ENCODE data around the gene ARSD. TPM values are rescaled to one million over a fixed set of nuclear protein-coding genes. Genes with fewer than 3 reads are reported as not detected.
A peak's percentile ranks its signal among the peaks of the same experiment; 100 is the strongest.

Gene ARSD
- total RNA-seq, 1 donor from 2014 or later, result 7.3 TPM

GRCh38 chrX:2867206-2867605 is 61.9 kb downstream of the ARSD start:
- Mint-ChIP-seq H3K4me3 (ENCODE audit: unreplicated experiment) (no peak overlapping the region), H3K9me3 (ENCODE audit: unreplicated experiment) (no peaks in the 10 kb centered on the region), H3K4me1 (ENCODE audit: low read depth, unreplicated experiment) (peaks cover 6% of the 10 kb centered on the region), H3K36me3 (ENCODE audit: low read depth, unreplicated experiment) (no peaks in the 10 kb centered on the region), H3K27me3 (ENCODE audit: low read depth, unreplicated experiment) (no peaks in the 10 kb centered on the region), H3K27ac (ENCODE audit: unreplicated experiment) (no peak overlapping the region)
- TF ChIP-seq CTCF (IDR thresholded peaks at IDR 0.05; ENCODE audit: insufficient read depth, low read depth, low read length) (no peak), EZH2 (IDR thresholded peaks at IDR 0.05; ENCODE audit: insufficient read depth, low read length) (no peak)
- Histone ChIP-seq H3K4me3 (ENCODE audit: insufficient read depth, low read depth, low read length) (no peak overlapping the region), H3K79me2 (ENCODE audit: insufficient read depth, low read length) (no peaks in the 10 kb centered on the region), H3K4me1 (ENCODE audit: insufficient read depth, low read length) (no peaks in the 10 kb centered on the region), H3K9me3 (ENCODE audit: insufficient read depth, low read depth, low read length) (no peaks in the 10 kb centered on the region), H3K36me3 (ENCODE audit: insufficient read depth, low read length) (no peaks in the 10 kb centered on the region), H4K20me1 (ENCODE audit: insufficient read depth, low read length) (no peaks in the 10 kb centered on the region), H3K4me2 (ENCODE audit: low read length) (no peak overlapping the region), H3K9ac (ENCODE audit: low read length) (no peak overlapping the region), H3K27me3 (ENCODE audit: insufficient read depth, low read length) (no peaks in the 10 kb centered on the region), H2AFZ (ENCODE audit: low read depth, low read length) (no peak overlapping the region), H3K27ac (ENCODE audit: low read depth, low read length) (no peak overlapping the region)
- DNase-seq (ENCODE audit: low read depth) (no peak), FAIRE-seq (no peak)

- Histone ChIP-seq H3K4me3 (ENCODE audit: insufficient read depth, low read depth, low read length) (no peak overlapping the region), H3K36me3 (ENCODE audit: insufficient read depth, low read length) (no peaks in the 10 kb centered on the region), H3K4me1 (ENCODE audit: insufficient read depth, low read length) (no peaks in the 10 kb centered on the region), H3K79me2 (ENCODE audit: insufficient read depth, low read length) (no peaks in the 10 kb centered on the region), H4K20me1 (ENCODE audit: insufficient read depth, low read length) (no peaks in the 10 kb centered on the region), H3K9me3 (ENCODE audit: insufficient read depth, low read depth, low read length) (no peaks in the 10 kb centered on the region), H2AFZ (ENCODE audit: low read depth, low read length) (no peak overlapping the region), H3K27ac (ENCODE audit: low read depth, low read length) (no peak overlapping the region), H3K9ac (ENCODE audit: low read length) (no peak overlapping the region), H3K4me2 (ENCODE audit: low read length) (no peak overlapping the region), H3K27me3 (ENCODE audit: insufficient read depth, low read length) (no peaks in the 10 kb centered on the region)
- H3K27me3 Mint-ChIP-seq (ENCODE audit: low read depth, unreplicated experiment), result no peaks in the 10 kb centered on the region
- peak; percentile 87 for FAIRE-seq
- TF ChIP-seq CTCF (IDR thresholded peaks at IDR 0.05; ENCODE audit: insufficient read depth, low read depth, low read length), result no peak
- TF ChIP-seq EZH2 (IDR thresholded peaks at IDR 0.05; ENCODE audit: insufficient read depth, low read length), result no peak
- H3K9me3 Mint-ChIP-seq (ENCODE audit: unreplicated experiment), result no peaks in the 10 kb centered on the region
- peak overlapping the region; percentile 53 for H3K27ac Mint-ChIP-seq (ENCODE audit: unreplicated experiment)
- peaks cover 6% of the 10 kb centered on the region for H3K4me1 Mint-ChIP-seq (ENCODE audit: low read depth, unreplicated experiment)
- H3K36me3 Mint-ChIP-seq (ENCODE audit: low read depth, unreplicated experiment), result peaks cover 2% of the 10 kb centered on the region
- peak; percentile 16 for DNase-seq (ENCODE audit: low read depth)
- no peak overlapping the region for H3K4me3 Mint-ChIP-seq (ENCODE audit: unreplicated experiment)
These were observed 65.5 kb downstream of the ARSD start for GRCh38 chrX:2863646-2864045.

- Histone ChIP-seq H3K27me3 (ENCODE audit: insufficient read depth, low read length) (no peaks in the 10 kb centered on the region), H3K27ac (ENCODE audit: low read depth, low read length) (no peak overlapping the region), H3K4me1 (ENCODE audit: insufficient read depth, low read length) (no peaks in the 10 kb centered on the region), H3K9me3 (ENCODE audit: insufficient read depth, low read depth, low read length) (no peaks in the 10 kb centered on the region), H3K9ac (ENCODE audit: low read length) (no peak overlapping the region), H3K4me3 (ENCODE audit: insufficient read depth, low read depth, low read length) (no peak overlapping the region), H3K4me2 (ENCODE audit: low read length) (no peak overlapping the region), H2AFZ (ENCODE audit: low read depth, low read length) (no peak overlapping the region), H3K79me2 (ENCODE audit: insufficient read depth, low read length) (no peaks in the 10 kb centered on the region), H3K36me3 (ENCODE audit: insufficient read depth, low read length) (no peaks in the 10 kb centered on the region), H4K20me1 (ENCODE audit: insufficient read depth, low read length) (no peaks in the 10 kb centered on the region)
- DNase-seq (ENCODE audit: low read depth), result no peak
- TF ChIP-seq CTCF (IDR thresholded peaks at IDR 0.05; ENCODE audit: insufficient read depth, low read depth, low read length) (no peak), EZH2 (IDR thresholded peaks at IDR 0.05; ENCODE audit: insufficient read depth, low read length) (no peak)
- peak; percentile 54 for FAIRE-seq
- Mint-ChIP-seq H3K27me3 (ENCODE audit: low read depth, unreplicated experiment) (no peaks in the 10 kb centered on the region), H3K36me3 (ENCODE audit: low read depth, unreplicated experiment) (peaks cover 2% of the 10 kb centered on the region), H3K9me3 (ENCODE audit: unreplicated experiment) (no peaks in the 10 kb centered on the region), H3K27ac (ENCODE audit: unreplicated experiment) (no peak overlapping the region), H3K4me1 (ENCODE audit: low read depth, unreplicated experiment) (peaks cover 6% of the 10 kb centered on the region), H3K4me3 (ENCODE audit: unreplicated experiment) (no peak overlapping the region)
These were observed 66.7 kb downstream of the ARSD start for GRCh38 chrX:2862404-2862803.
